GM18511 (cell line): Measurements from ENCODE around the gene LYRM9.
"Not testable (repeated sequence)": the region's sequence is repeated elsewhere in the genome, so short reads cannot be mapped to it uniquely, and the experiment has no call there.

Source experiments
- ATAC-seq: cut with Tn5 transposase; IDR thresholded peaks from one replicate; pipeline ENCODE4 v1.9.1; 2021; ENCODE audit warnings: mild to moderate bottlenecking, moderate library complexity; ENCODE audit not compliant: unreplicated experiment

The LYRM9 gene

GRCh38 chr17:27878776-27879562 is 14.2 kb downstream of the LYRM9 start:
- ATAC-seq = no peak

GRCh38 chr17:27873746-27874145 is 19.4 kb downstream of the LYRM9 start:
- ATAC-seq = no peak

GRCh38 chr17:27873211-27873610 is 20.0 kb downstream of the LYRM9 start:
- no peak for ATAC-seq

- ATAC-seq = no peak
These were observed 20.4 kb downstream of the LYRM9 start for GRCh38 chr17:27872776-27873175.

GRCh38 chr17:27871407-27871806 is 21.8 kb downstream of the LYRM9 start:
- no peak for ATAC-seq

GRCh38 chr17:27870345-27870744 is 22.8 kb downstream of the LYRM9 start:
- ATAC-seq = no peak

GRCh38 chr17:27868565-27868964 is 24.6 kb downstream of the LYRM9 start:
- ATAC-seq = no peak

GRCh38 chr17:27862840-27863239 is 30.3 kb downstream of the LYRM9 start:
- ATAC-seq = no peak

- ATAC-seq = no peak
These were observed 31.2 kb downstream of the LYRM9 start for GRCh38 chr17:27862004-27862403.

- ATAC-seq = no peak
These were observed 32.0 kb downstream of the LYRM9 start for GRCh38 chr17:27860971-27861664.

GRCh38 chr17:27858621-27859305 is 34.4 kb downstream of the LYRM9 start:
- ATAC-seq = no peak

GRCh38 chr17:27856676-27857432 is 36.3 kb downstream of the LYRM9 start:
- no peak for ATAC-seq

GRCh38 chr17:27855454-27855853 is 37.7 kb downstream of the LYRM9 start:
- no peak for ATAC-seq

- ATAC-seq = no peak
These were observed 39.0 kb downstream of the LYRM9 start for GRCh38 chr17:27854163-27854562.

- no peak for ATAC-seq
These were observed 40.1 kb downstream of the LYRM9 start for GRCh38 chr17:27853091-27853490.

- ATAC-seq = no peak
These were observed 43.5 kb downstream of the LYRM9 start for GRCh38 chr17:27849474-27850185.

- ATAC-seq = no peak
These were observed 44.2 kb downstream of the LYRM9 start for GRCh38 chr17:27848931-27849330.

- ATAC-seq = not testable (repeated sequence)
These were observed 46.3 kb downstream of the LYRM9 start for GRCh38 chr17:27846808-27847307.

GRCh38 chr17:27846042-27846655 is 47.0 kb downstream of the LYRM9 start:
- no peak for ATAC-seq
